ENCODE results near the gene PLAAT5. TPM values are rescaled to one million over a fixed set of nuclear protein-coding genes. Genes with fewer than 3 reads are reported as not detected.
A peak's percentile ranks its signal among the peaks of the same experiment; 100 is the strongest.
"Not testable (repeated sequence)": the region's sequence is repeated elsewhere in the genome, so short reads cannot be mapped to it uniquely, and the experiment has no call there.

PLAAT5 gene
- total RNA-seq, 2 donors from 2014 or later, result 0.40 TPM; not detected in 1

DNA sequence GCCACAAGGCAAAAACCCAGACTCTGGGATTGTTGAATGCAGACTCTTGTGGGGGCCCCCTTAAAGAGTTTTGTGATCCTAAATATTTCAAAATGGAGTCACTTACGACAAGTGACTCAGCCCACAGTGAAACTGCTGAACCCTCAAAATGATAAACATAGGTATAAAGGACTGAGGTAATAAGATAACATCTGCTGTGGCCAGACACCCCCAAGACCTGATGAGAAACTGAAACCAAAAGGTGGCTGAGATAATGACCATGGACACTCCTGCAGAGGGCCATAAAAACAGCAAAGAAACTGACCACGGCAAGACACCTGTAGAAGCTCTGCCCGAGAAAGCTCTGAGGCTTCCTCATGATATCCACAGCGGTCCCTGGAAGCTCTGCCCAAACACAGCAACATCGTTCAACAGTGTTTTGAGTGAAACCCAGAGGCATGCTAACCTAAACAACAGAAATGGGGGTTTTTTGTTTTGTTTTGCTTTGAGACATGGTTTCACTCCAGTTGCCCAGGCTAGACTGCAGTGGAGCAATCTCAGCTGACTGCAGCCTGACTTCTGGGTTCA is 44.0 kb upstream of the PLAAT5 start:
- H3K9me3 ChIP-seq, result no peaks in the 10 kb centered on the region
- peak overlapping the region; percentile 73 for H3K27ac ChIP-seq
- no peaks in the 10 kb centered on the region for H3K27me3 ChIP-seq
- H3K36me3 ChIP-seq, result no peaks in the 10 kb centered on the region
- TF ChIP-seq, protein P1, sequence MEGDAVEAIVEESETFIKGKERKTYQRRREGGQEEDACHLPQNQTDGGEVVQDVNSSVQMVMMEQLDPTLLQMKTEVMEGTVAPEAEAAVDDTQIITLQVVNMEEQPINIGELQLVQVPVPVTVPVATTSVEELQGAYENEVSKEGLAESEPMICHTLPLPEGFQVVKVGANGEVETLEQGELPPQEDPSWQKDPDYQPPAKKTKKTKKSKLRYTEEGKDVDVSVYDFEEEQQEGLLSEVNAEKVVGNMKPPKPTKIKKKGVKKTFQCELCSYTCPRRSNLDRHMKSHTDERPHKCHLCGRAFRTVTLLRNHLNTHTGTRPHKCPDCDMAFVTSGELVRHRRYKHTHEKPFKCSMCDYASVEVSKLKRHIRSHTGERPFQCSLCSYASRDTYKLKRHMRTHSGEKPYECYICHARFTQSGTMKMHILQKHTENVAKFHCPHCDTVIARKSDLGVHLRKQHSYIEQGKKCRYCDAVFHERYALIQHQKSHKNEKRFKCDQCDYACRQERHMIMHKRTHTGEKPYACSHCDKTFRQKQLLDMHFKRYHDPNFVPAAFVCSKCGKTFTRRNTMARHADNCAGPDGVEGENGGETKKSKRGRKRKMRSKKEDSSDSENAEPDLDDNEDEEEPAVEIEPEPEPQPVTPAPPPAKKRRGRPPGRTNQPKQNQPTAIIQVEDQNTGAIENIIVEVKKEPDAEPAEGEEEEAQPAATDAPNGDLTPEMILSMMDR (IDR thresholded peaks at IDR 0.05), result no peak
- no peak overlapping the region for H3K9ac ChIP-seq (ENCODE audit: low read depth in 2 of 2, low read length in 2 of 2)
- intact Hi-C loops (cut with DNase I), result no loop called here
- DNase-seq, result no peak
- H3K4me1 ChIP-seq, result peaks cover 10% of the 10 kb centered on the region
- no peak overlapping the region for H3K4me3 ChIP-seq

DNA sequence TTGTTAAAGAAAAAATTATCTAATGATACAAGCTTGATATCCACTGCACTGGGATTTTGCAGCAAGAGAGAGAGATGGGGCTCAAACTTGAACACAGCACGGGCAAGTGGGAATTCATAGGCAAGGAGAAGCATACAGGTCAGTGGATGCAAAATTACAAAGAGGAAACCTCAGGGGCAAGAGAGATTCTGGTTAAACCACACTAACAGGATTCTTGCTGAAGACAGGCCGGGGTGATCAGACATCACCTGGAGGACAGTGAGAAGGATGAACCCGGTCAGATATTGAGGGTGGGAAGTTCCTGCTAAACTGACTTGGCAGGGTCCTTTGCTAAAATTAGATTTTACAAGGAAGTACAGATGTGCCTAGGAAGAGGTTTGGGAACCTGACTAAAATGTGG is 43.1 kb upstream of the PLAAT5 start:
- intact Hi-C loops (cut with DNase I), result no loop called here
- Histone ChIP-seq H3K4me1 (peaks cover 10% of the 10 kb centered on the region), H3K36me3 (no peaks in the 10 kb centered on the region), H3K27me3 (no peaks in the 10 kb centered on the region), H3K4me3 (no peak overlapping the region), H3K9ac (ENCODE audit: low read depth in 2 of 2, low read length in 2 of 2) (no peak overlapping the region), H3K9me3 (no peaks in the 10 kb centered on the region), H3K27ac (no peak overlapping the region)
- no peak for DNase-seq
- TF ChIP-seq, protein P1 (IDR thresholded peaks at IDR 0.05), result no peak

DNA sequence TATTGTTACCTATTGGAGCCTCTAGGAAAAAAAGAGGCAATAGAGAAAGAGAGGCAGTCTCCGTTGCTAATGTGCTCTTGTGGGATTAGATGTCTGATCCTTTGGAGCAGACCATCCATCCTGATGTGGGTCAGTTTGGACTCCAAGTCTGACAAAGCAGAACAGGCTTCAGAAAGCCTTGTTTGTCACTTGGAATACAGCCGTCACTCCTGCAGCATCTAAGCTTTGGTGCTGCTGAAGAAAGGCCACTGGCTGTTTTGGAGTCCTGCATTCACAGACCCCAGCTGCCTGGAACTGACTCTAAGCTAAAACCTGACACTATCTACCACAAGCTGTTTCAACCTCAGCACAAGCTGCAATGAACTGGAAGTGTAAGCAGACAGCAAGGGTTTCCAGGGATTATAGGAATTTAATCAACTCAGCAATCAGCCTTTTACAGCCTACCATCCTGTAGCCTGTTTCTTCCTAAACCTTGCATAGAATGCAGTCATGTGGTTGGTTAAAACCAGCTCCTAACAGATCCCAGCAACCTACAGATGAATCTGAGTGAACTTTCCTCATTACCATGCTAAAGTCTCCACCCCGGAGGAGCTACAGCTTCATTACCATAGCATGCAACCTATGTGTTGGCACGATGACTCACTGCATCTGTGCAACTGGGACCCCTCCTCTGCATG is 42.0 kb upstream of the PLAAT5 start:
- no peak for DNase-seq
- TF ChIP-seq, protein P1 (IDR thresholded peaks at IDR 0.05), result no peak
- Histone ChIP-seq H3K27me3 (no peaks in the 10 kb centered on the region), H3K9ac (ENCODE audit: low read depth in 2 of 2, low read length in 2 of 2) (no peak overlapping the region), H3K9me3 (no peaks in the 10 kb centered on the region), H3K4me1 (peaks cover 9% of the 10 kb centered on the region), H3K4me3 (no peak overlapping the region), H3K27ac (no peak overlapping the region), H3K36me3 (no peaks in the 10 kb centered on the region)
- intact Hi-C loops (cut with DNase I), result no loop called here

DNA sequence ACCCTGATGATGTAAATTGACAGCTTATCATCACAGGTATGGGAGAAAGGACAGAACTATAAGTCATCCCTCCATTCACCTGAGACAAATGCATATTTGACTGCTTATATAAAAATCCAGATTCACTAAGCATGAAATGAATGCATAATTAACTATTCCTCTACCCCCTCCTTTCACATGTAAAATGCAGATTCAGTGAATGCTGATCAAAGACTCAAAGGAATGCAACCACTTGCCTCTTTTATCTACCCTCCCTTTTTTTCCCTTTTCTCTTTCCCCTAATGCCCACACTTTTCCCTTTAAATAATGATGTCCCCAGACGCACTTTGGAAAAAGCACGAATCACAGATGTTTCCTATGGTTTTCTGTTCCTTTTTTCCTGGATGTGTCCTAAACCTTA is 41.1 kb upstream of the PLAAT5 start:
- intact Hi-C loops (cut with DNase I), result no loop called here
- H3K4me1 ChIP-seq, result peaks cover 6% of the 10 kb centered on the region
- no peaks in the 10 kb centered on the region for H3K27me3 ChIP-seq
- TF ChIP-seq, protein P1 (IDR thresholded peaks at IDR 0.05), result no peak
- H3K9ac ChIP-seq (ENCODE audit: low read depth in 2 of 2, low read length in 2 of 2), result no peak overlapping the region
- no peak overlapping the region for H3K27ac ChIP-seq
- H3K4me3 ChIP-seq, result no peak overlapping the region
- DNase-seq, result no peak
- no peaks in the 10 kb centered on the region for H3K36me3 ChIP-seq
- H3K9me3 ChIP-seq, result no peaks in the 10 kb centered on the region

DNA sequence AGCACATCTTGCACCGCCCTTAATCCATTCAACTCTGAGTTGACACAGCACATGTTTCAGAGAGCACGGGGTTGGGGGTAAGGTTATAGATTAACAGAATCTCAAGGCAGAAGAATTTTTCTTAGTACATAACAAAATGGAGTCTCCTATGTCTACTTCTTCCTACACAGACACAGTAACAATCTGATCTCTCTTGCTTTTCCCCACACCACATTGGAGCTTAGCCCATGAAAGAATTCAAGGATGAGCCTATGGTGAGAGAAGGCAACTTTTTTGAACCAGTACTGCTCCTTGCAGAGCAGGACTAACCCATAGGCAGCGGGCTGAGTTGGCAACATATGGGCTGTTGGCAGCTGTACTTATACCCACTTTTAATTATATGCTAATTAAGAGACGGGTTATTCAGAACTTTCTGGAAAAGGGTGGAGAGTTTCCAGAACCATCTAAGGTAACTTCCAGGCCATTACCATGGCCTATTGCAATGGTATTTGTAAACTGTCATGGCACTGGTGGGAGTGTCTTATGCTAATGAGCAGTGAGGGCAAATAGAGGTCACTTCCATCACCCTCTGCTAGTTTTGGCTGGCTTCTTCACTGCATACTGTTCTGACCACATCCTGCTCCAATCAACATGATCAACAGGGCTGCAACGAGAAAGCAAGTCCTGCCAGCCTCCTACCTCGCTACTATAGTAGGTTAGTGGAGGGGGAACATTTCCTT is 40.3 kb upstream of the PLAAT5 start:
- intact Hi-C loops (cut with DNase I); H3K4me3 ChIP-seq; H3K9me3 ChIP-seq; H3K36me3 ChIP-seq; H3K9ac ChIP-seq (ENCODE audit: low read depth in 2 of 2, low read length in 2 of 2); H3K4me1 ChIP-seq; H3K27ac ChIP-seq; H3K27me3 ChIP-seq: not testable (repeated sequence)
- peak; percentile 26 for DNase-seq

DNA sequence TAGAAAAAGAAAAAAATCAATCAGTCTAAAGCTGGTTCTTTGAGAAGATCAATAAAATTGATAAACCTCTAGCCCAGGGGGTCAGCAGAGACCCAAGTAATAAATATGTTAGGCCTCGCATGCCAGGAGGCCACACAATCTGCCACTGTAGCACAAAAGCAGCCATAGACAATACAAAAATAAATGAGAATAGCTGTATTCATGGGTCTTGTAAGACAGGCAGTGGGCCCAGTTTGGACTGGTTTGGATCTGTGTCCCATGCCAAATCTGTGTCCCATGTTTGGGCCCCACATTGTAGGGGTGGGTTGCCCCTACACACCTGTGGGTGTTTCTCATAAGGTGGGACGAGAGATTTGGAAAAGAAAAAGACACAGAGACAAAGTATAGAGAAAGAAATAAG is 39.1 kb upstream of the PLAAT5 start:
- no peak overlapping the region for H3K27ac ChIP-seq
- H3K9ac ChIP-seq (ENCODE audit: low read depth in 2 of 2, low read length in 2 of 2), result no peak overlapping the region
- H3K4me3 ChIP-seq, result no peak overlapping the region
- H3K27me3 ChIP-seq, result no peaks in the 10 kb centered on the region
- no peaks in the 10 kb centered on the region for H3K36me3 ChIP-seq
- no peaks in the 10 kb centered on the region for H3K4me1 ChIP-seq
- intact Hi-C loops (cut with DNase I), result no loop called here
- TF ChIP-seq, protein P1 (IDR thresholded peaks at IDR 0.05), result no peak
- H3K9me3 ChIP-seq, result no peaks in the 10 kb centered on the region
- no peak for DNase-seq

DNA sequence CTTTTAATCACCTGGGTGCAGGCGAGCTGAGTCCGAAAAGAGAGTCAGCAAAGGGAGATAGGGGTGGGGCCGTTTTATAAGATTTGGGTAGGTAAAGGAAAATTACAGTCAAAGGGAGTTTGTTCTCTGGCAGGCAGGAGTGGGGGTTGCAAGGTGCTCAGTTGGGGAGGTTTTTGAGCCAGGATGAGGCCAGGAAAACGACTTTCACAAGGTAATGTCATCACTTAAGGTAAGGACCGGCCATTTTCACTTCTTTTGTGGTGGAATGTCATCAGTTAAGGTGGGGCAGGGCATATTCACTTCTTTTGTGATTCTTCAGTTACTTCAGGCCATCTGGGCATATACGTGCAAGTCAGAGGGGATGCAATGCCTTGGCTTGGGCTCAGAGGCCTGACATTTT is 38.4 kb upstream of the PLAAT5 start:
- H3K27me3 ChIP-seq; H3K9ac ChIP-seq (ENCODE audit: low read depth in 2 of 2, low read length in 2 of 2); H3K4me1 ChIP-seq; H3K4me3 ChIP-seq; H3K36me3 ChIP-seq; intact Hi-C loops (cut with DNase I); H3K27ac ChIP-seq; H3K9me3 ChIP-seq; DNase-seq: not testable (repeated sequence)

DNA sequence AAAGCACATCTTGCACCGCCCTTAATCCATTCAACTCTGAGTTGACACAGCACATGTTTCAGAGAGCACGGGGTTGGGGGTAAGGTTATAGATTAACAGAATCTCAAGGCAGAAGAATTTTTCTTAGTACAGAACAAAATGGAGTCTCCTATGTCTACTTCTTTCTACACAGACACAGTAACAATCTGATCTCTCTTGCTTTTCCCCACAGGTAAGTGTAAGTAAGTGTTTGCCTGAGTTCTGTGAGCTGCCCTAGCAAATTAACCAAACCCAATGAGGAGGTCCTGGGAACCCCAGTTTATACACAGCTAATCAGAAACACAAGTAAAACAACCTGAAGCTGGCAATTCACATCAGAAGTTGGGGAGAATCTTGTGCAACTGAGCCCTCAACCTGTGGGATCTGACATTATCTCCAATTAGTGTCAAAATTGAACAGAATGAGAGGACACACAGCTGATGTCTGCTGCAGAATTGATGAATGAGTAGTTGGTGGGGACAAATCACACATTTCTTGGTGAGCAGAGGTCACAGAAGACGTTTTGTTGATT is 37.8 kb upstream of the PLAAT5 start:
- H3K27me3 ChIP-seq; H3K27ac ChIP-seq; H3K4me1 ChIP-seq; DNase-seq; H3K4me3 ChIP-seq; H3K36me3 ChIP-seq; H3K9ac ChIP-seq (ENCODE audit: low read depth in 2 of 2, low read length in 2 of 2); H3K9me3 ChIP-seq; intact Hi-C loops (cut with DNase I): not testable (repeated sequence)

Data from colonic mucosa (tissue), 4 donors.